NCI-H69 (cell line): ENCODE data around the gene GPR15.
"Not testable (repeated sequence)": the region's sequence is repeated elsewhere in the genome, so short reads cannot be mapped to it uniquely, and the experiment has no call there.

Source experiments
- DNase-seq: peaks from one replicate; lab custom pipeline; 2025; lab: John Stamatoyannopoulos, UW

GPR15 gene

GRCh38 chr3:98558100-98558827 is 26.5 kb downstream of the GPR15 start:
- no peak for DNase-seq

DNA sequence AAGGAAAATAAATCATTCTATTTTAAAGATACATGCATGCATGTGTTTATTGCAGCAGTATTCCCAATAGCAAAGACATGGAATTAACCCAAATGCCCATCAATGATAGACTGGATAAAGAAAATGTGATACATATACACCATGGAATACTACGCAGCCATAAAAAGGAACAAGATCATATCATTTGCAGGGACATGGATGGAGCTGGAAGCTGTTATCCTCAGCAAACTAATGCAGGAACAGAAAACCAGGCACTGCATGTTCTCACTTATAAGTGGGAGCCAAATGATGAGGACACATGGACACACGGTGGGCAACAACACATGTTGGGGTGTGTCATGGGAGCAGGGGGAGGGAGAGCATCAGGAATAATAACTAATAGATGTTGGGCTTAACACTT is 28.0 kb downstream of the GPR15 start:
- DNase-seq = not testable (repeated sequence)

DNA sequence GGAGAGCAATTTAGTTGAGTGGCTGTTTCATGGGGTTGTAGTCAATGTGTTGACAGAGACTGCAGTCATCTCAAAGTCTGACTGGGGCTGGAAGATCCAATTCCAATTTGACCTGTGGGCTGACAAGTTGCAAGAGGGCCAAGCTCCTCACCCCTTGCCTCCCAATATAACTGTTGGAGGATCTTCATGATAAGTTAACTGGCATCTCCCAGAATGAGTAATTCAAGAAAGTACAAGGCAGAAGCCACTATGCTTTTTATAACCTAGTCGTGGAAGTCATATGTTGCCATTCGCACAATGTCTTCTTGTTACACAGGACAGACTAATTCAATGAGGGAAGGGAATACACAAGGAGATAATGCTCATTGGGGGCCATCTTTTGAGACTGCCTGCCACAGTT is 29.1 kb downstream of the GPR15 start:
- DNase-seq = no peak

GRCh38 chr3:98561727-98562521 is 30.1 kb downstream of the GPR15 start:
- no peak for DNase-seq

DNA sequence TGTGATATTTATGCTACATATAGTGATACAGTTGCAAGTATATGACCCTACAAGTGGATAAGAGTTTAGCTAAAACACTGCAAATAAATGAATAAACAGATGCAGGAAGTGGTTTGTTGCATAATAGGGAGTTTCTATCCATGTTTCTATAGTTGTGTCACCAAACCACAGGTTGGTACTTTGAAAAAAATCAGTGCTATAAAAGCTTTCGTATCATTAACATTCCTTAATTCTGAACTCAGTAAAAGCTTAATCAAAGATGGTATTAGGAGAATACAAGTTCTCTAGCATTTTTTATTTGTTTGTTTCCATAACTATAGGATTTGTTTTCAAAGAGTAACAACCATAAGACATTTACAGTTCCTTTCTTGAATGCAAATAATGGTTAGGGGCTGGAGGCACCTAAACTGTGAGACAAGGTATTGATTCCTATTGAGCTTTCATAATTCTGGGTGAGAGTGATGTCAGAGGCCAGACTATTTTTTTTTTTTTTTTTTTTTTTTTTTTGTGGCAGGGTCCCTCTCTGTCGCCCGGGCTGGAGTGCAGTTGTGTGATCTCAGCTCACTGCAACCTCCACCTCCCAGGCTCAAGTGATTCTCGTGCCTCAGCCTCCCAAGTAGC is 32.0 kb downstream of the GPR15 start:
- DNase-seq = no peak

DNA sequence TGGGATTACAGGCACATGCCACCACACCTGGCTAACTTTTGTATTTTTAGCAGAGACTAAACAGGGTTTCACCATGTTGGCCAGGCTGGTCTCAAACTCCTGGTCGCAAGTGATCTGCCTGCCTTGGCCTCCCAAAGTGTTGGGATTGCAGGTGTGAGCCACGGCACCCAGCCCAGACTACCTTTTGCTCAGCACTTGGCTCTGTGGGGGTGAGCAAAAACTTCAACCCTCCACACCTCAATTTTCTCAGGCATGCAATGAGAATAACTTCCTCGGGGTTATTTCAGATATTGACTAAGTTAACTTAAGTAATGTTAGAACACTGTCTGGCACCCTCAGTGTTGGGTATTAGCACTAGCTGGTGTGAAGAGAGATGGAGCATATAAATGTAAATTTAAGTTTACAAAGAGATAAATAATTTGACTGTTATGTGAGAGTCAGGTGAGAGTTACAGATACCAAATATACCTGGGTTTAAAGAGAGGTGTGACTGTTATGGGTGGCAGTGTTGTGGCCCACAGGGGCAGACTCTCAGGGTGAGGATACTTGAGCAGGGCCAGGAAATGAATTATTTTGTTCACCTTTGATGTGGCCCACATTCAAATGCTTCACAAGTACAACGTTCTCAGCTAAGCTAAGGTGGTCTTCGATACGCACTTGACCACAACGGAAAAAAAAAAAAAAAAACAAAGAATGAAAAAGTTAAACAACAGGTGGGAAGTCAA is 32.7 kb downstream of the GPR15 start:
- no peak for DNase-seq

DNA sequence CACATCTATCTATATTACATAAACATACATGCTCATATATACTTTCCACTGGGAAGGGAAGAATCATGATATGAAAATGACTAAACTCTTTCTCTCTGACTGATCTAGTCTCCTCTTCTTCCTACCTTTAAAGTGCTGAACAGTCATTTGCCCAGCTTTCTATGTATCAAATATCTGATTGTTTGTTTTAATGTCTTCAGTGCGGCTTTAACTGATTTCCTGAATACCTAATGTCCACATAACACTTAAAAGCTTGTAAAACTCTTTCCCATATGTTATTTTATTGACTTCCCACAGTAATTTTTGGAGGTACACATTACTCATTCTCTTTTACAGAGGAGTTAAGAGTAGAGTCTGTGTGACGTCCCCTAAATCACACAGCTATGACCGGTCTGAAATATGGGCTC is 33.5 kb downstream of the GPR15 start:
- peak; percentile 44 for DNase-seq

DNA sequence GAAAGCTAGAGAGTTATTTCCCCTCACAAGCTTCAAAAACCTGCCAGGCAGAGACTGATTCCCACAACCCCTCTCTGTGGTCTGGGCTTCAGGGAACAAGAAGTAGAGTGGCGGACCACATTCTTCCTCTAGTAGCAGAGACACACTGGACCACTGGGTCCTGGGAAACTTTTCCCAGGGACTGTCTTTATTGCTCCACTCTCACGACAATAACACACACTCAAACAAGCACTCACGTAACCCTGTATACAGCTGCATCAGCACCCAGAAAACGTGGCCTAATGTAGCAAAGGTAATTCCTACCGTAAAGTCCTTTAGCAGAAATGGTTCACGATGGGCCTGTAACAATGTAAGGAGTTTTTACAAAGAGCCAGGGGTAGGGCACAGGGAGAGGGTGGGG is 34.1 kb downstream of the GPR15 start:
- no peak for DNase-seq

- DNase-seq = no peak
Measured at GRCh38 chr3:98567666-98568270, 36.0 kb downstream of the GPR15 start.

DNA sequence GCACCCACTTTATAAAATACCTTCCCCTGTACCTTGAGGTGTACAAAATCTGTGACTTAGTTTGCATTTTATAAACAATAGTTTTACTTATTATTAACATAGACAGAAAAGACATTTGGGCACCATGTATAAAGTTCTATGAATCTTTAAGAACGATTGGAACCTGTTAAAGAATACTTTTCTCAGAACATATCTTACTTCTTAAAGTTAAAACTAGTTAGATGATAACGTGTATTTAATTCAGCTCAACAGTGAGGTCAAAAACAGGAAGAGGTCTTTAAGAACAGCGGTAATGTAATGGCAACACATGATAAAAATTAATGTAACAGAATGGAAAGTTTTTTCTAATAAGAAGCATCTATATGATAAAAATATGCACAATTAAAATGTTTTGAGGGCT is 36.6 kb downstream of the GPR15 start:
- DNase-seq = no peak

- DNase-seq = peak; percentile 35
Measured at GRCh38 chr3:98573181-98573728, 41.5 kb downstream of the GPR15 start.

GRCh38 chr3:98574132-98574531 is 42.4 kb downstream of the GPR15 start:
- DNase-seq = no peak

DNA sequence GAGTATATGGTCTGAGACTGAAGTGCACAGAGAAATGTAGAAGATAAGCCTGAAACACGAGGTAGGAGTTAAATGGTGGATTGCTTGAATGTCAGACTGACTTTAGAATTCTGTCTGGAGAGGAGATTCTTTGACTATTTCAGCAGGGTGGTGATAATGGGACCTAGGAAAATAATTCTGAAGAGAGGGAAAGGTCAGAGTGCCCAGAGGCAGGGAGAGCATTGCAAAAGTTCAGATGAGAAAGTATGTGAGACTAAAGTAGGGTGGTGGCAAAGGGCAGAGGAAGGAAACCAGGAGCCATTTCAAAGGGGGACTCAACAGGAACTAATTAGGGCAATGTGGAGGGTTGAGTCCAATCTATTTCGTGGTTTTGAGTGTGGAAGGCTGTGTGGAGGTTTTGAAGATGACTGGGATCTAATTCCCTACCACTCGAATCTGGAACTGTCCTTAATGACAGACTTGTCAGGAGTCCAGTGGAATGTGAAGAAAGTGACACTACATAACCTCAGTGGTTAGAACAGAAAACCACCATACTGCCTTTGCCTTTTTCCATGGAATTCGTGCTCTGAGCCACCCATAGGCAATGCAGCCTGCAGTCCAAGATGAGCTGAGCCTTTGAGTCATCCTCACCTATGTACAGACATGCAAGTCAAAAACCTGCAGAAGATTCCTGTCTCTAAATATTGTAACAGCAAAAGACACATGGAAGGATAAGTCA is 45.6 kb downstream of the GPR15 start:
- DNase-seq = no peak

DNA sequence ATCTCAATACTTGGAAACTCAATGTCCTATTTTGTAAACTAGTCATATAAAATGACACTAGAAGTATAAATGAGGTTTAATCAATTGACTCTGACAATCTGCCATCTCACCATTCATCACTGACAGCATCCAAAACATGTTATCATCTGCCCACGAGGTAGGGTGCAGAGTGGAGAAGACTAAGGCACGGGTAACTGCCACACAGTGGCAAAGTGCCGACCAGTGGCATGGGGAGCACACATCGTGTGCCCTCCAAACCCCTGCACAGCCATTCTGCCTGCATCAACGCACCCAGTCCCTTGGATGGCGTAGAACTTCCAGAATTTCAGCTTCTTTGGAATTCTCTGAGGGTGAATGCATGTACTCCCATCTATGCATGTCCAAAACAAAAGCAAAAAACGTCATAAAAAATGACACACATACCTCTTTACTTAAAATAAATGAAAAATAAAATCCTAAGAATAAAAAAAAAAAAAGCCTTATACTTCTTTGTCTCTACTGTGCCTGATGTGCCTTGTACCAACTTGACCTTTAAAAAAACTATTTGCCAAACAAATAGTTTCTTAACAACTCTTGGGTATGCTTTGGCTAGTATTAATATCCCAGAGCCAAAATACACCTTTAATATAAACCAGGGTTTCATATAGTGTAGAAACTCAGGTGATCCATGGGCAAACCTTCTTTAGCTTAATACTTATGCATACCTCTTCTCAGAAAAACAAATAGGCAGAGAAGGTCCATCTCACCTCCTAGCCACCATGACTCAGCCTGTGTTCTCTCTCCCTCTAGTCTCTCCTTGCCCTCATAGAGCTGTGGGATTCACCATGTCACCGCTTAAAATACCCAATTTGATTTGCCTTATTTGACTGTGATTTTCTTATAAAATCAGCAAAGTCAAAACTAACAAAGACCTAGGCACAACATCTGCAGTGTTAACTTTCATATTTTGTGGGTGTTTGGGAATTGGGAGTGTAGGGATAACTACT is 48.9 kb downstream of the GPR15 start:
- no peak for DNase-seq

DNA sequence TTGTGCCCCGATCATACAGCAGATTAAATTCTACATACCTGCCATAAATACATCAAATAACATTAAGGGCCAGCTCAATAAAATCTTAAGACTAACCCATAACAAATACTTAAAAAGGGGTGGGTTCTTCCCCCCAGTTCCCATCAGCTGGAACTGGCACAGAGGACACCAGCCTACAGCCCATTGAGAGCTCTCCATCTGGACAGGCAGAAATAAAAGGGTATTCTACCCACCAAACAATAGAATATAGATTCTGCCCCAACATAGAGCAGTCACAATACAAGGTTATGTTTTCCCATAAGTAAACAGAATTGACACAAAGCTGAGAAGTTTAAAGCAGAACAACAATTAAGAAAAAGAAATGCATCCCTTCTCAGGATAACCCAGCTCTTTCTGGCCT is 49.7 kb downstream of the GPR15 start:
- no peak for DNase-seq

DNA sequence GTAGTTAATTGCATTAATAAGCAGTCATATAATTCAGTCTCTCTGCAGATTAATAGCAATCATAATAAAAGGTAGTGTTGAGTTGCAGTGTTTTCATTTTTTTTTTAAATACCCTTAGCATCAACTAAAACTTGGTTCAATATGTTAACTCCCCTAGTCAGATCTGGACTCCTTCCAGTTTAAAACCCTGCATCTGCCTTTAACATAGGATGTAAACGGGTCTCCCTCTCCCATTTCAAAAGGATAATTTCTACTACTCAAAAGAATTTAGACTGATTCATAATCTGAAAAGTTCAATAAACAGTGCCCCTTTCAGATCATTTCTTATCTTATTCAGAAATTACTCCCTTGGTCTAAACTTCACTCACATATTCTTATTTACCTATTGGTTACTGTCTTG is 50.3 kb downstream of the GPR15 start:
- no peak for DNase-seq

DNA sequence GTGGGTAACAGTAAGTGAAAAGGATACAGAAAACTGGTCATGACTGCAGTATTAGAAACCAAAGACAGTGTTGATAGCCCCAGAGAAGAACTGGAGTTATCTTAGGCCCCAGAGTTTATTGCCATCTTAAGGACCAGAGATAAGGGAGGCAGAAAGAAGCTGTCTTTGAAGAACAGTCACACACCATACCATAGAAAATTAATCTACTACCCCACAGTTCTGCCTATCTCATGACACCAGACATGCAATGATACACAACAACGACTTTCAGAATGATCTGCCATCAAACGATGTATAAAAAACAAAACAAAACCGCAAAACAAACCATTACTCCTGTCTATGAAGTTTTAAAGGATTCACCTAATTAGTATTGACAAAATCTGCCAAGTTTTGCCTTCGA is 52.0 kb downstream of the GPR15 start:
- no peak for DNase-seq
